Activated B cell treated with CpG ODN at 0.5 μM for 24 hours (primary cell): Measurements from ENCODE around the gene PTPN1. TPM values are rescaled to one million over a fixed set of nuclear protein-coding genes. Genes with fewer than 3 reads are reported as not detected.

ENCODE experiments used
- ATAC-seq: fragments of 200-7000 bp; cut with Tn5 transposase; one replicate; pipeline ENCODE4 v1.10.0; 2021; ENCODE audit warnings: low read depth, mild to moderate bottlenecking, moderate library complexity
- CTCF ChIA-PET: fragments of 350-600 bp; sonication (Branson Sonifier 250); formaldehyde crosslinking; loops from one replicate; lab custom pipeline; 2021; ENCODE audit warnings: antibody characterized with exemption; lab: Charles Lee
- POLR2A ChIA-PET: fragments of 350-600 bp; sonication (Branson Sonifier 250); formaldehyde crosslinking; loops from one replicate; lab custom pipeline; 2021; ENCODE audit warnings: antibody characterized with exemption; lab: Charles Lee
- DNase-seq: peaks from one replicate; pipeline ENCODE4 v3.0.0; 2022
- H3K27ac Mint-ChIP-seq: one replicate; pipeline ENCODE4 v1.8.0; 2020; ENCODE audit warnings: mixed read lengths
- H3K27me3 Mint-ChIP-seq: one replicate; pipeline ENCODE4 v1.8.0; 2021; ENCODE audit warnings: mixed read lengths
- H3K36me3 Mint-ChIP-seq: one replicate; pipeline ENCODE4 v1.8.0; 2021; ENCODE audit warnings: low read depth, mixed read lengths
- H3K4me1 Mint-ChIP-seq: one replicate; pipeline ENCODE4 v1.8.0; 2021; ENCODE audit warnings: mixed read lengths
- H3K4me3 Mint-ChIP-seq: one replicate; pipeline ENCODE4 v1.8.0; 2020; ENCODE audit warnings: mild to moderate bottlenecking, mixed read lengths
- H3K9me3 Mint-ChIP-seq: one replicate; pipeline ENCODE4 v1.8.0; 2020; ENCODE audit warnings: mixed read lengths
- CTCF ChIP-seq: fragments of 200-600 bp; IDR thresholded peaks from one replicate; pipeline ENCODE4 v1.8.0; 2022; ENCODE audit warnings: antibody characterized with exemption, mild to moderate bottlenecking
- intact Hi-C: fragments of 100-400 bp; cut with micrococcal nuclease; formaldehyde crosslinking; loops from one replicate; pipeline ENCODE4 v1.15.1; 2024
- total RNA-seq: library from RNA; stranded (reverse); gene quantifications from 2 replicates; pipeline ENCODE4 v1.2.3, GENCODE V29; 2022

The PTPN1 gene
- total RNA-seq, 1 donor from 2014 or later: 227 TPM

DNA sequence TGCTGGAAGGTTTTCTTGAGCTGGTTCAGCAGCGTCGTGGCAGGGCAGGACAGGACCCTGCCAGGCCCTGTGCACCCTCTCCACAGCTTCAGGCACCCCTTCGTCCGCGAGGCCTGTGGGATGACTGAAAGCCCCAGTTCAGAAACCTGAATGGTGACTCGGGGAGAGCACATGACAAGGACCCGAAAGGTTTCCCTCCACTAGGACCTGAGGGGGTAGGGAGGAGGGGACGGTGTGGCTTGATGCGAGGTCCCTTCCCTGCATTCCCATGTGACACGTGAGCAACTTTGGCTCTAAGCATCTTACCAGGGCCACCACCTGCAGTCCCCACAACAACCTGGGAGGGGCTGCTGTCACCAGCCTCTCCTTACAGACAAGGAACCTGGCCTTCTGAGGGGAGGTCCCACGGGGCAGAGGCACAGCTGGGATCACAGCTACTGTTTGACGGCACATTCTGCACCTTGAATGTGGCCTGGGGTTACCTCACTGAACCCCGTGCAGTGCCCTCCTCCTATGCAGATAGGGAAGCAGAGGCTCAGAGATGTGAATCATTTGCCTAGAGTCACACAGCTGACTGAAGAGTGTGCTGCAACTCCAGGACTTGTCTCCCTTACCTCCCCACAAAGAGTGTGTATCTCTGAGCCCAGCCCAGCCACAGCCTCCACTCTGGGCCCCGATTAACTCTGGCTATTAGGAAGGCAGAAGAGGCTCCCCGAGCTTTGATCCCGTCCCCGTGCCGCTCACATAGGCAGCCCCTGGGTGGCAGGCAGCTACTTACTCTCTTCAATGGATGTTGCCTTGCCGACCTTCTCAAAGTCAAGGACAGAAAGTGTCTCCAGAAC lies 84.6 kb downstream of the PTPN1 start:
- Mint-ChIP-seq H3K4me3 (no peak overlapping the region), H3K36me3 (peaks cover 17% of the 10 kb centered on the region), H3K4me1 (peaks cover 28% of the 10 kb centered on the region), H3K9me3 (no peaks in the 10 kb centered on the region), H3K27ac (peak overlapping the region; percentile 63), H3K27me3 (no peaks in the 10 kb centered on the region)
- POLR2A ChIA-PET: interaction anchor here (0.9 kb wide), 1 partner anchor 84 kb away, joined by 3 read pairs; no protein-coding TSS in a partner anchor
- ATAC-seq: peak; percentile 49
- intact Hi-C loops: no loop called here
- DNase-seq: no peak
- TF ChIP-seq CTCF: no peak
- CTCF ChIA-PET: interaction anchor here (1.9 kb wide), 1 partner anchor 130 kb away, joined by 6 read pairs; no protein-coding TSS in a partner anchor

GRCh38 chr20:50595433-50595895 lies 85.3 kb downstream of the PTPN1 start:
- H3K9me3 Mint-ChIP-seq: no peaks in the 10 kb centered on the region
- H3K4me1 Mint-ChIP-seq: peaks cover 31% of the 10 kb centered on the region
- no peak for TF ChIP-seq CTCF
- DNase-seq (no peak), ATAC-seq (peak; percentile 19)
- intact Hi-C loops: no loop called here
- H3K36me3 Mint-ChIP-seq: peaks cover 11% of the 10 kb centered on the region
- H3K27ac Mint-ChIP-seq: peak overlapping the region; percentile 63
- H3K27me3 Mint-ChIP-seq: no peaks in the 10 kb centered on the region
- H3K4me3 Mint-ChIP-seq: no peak overlapping the region
- CTCF ChIA-PET: interaction anchor here (1.0 to 1.9 kb wide), 2 partner anchors 9 to 131 kb away, joined by 4 to 6 read pairs; no protein-coding TSS in a partner anchor
- POLR2A ChIA-PET: interaction anchor here (1.2 kb wide), 1 partner anchor 404 kb away, joined by 3 read pairs; the partner anchor contains the start of gene CEBPB

- peak; percentile 1 for ATAC-seq
- H3K4me3 Mint-ChIP-seq: peak overlapping the region; percentile 24
These were observed 86.0 kb downstream of the PTPN1 start for GRCh38 chr20:50595988-50596693.

GRCh38 chr20:50596694-50597021 lies 86.5 kb downstream of the PTPN1 start:
- TF ChIP-seq CTCF: no peak
- H3K4me3 Mint-ChIP-seq: no peak overlapping the region
- DNase-seq (no peak), ATAC-seq (no peak)
- ChIA-PET POLR2A (no interaction called here), CTCF (interaction anchor here (1.1 to 1.4 kb wide), 2 partner anchors 8 to 39 kb away, joined by 3 to 4 read pairs; no protein-coding TSS in a partner anchor)
- peaks cover 3% of the 10 kb centered on the region for H3K27me3 Mint-ChIP-seq
- intact Hi-C loops: no loop called here
- H3K36me3 Mint-ChIP-seq: peaks cover 5% of the 10 kb centered on the region
- no peaks in the 10 kb centered on the region for H3K9me3 Mint-ChIP-seq
- peaks cover 31% of the 10 kb centered on the region for H3K4me1 Mint-ChIP-seq
- H3K27ac Mint-ChIP-seq: peak overlapping the region; percentile 7

More at GRCh38 chr20:50595988-50596693, 86.0 kb downstream of the PTPN1 start:
- intact Hi-C loops: no loop called here
- H3K4me1 Mint-ChIP-seq: peaks cover 31% of the 10 kb centered on the region
- no peak for DNase-seq
- no peaks in the 10 kb centered on the region for H3K9me3 Mint-ChIP-seq
- peaks cover 9% of the 10 kb centered on the region for H3K36me3 Mint-ChIP-seq
- ChIA-PET CTCF (interaction anchor here (1.0 to 1.9 kb wide), 4 partner anchors 8 to 132 kb away, joined by 3 to 6 read pairs (median 4); no protein-coding TSS in a partner anchor), POLR2A (interaction anchor here (0.6 to 1.2 kb wide), 2 partner anchors 199 to 405 kb away, joined by 3 read pairs; partner anchors contain the start of gene CEBPB)
- H3K27ac Mint-ChIP-seq: peak overlapping the region; percentile 63
- no peak for TF ChIP-seq CTCF
- peaks cover 2% of the 10 kb centered on the region for H3K27me3 Mint-ChIP-seq
